NCI-H1092 treated with DMSO at 0.1 percent for 48 hours (cell line): ENCODE data around the gene NAXE.
"Not testable (repeated sequence)": the region's sequence is repeated elsewhere in the genome, so short reads cannot be mapped to it uniquely, and the experiment has no call there.

Experiments used
- DNase-seq: peaks from one replicate; lab custom pipeline; 2025; lab: John Stamatoyannopoulos, UW

Gene NAXE

DNA sequence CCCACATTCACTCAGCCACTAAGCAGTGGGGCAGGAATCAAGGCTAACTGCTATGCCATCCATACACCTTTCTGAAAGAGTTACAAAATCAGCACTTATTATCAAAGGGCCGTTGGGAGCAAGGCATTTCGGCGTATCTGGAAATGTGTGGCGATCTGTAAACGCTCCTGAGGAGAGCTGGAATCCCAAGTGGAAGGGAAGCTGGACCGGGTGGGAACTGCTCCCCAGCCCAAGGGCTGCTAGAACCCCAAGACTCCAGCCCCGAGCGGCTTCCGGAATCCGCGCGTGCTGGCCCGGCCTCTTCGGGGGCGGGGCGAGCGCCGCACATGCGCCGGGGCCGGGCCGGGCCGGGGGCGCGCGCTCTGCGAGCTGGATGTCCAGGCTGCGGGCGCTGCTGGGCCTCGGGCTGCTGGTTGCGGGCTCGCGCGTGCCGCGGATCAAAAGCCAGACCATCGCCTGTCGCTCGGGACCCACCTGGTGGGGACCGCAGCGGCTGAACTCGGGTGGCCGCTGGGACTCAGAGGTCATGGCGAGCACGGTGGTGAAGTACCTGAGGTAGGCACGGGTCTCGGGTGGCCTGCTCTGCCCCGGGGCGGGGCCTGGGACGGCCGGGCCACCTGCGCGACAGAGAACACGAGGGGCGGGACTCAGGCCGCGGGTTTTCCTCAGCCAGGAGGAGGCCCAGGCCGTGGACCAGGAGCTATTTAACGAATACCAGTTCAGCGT is at the start of gene NAXE:
Gene NAXE, plus strand, starts transcription at position 345 of the 726 bp plus-strand sequence. Its CDS starts 29 bp downstream, at position 374.
- peak; percentile 71 for DNase-seq

DNA sequence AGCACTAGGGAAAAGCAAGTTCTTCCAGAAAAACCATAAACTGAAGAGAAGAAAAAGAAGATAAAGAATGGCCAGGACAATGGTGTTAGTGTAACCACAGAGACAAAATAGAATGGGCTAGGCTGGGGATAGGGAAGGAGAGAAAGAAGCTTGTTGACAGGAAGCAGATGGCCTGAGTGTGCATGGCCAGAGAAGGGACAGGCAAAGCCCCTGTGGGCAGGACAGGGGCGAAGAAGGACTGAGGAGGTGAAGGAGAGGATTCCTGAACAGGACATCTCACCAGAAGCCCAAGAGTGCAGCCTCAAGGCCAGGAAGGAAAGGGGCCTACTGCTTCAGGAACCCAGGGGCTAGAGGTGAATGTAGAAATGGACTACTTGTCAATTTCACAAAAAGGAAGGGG is 48.5 kb upstream of the NAXE start:
- DNase-seq: no peak

DNA sequence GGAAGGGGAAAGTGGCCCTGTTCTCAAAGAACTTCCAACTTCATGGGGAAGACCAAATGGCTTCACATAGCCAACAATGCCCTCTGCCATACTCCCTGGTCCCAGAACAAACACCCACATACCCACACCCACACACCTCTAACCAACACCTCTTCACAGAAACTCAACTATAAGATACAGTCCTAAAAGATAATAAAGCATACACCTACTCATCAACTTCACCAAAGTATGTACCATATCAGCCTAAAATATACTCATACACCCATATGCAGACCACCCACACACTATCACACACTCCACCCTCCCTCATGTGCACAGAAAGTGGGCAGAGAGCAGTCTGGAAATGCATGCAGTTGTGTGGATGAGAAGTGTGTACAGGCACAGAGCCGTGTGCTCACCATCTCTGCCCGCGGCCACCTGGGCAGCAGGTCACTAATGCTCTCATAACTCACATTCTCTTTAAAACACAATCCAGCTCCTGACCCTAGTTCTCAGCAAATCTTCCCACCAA is 46.9 kb upstream of the NAXE start:
- no peak for DNase-seq

- no peak for DNase-seq
Observed at GRCh38 chr1:156546267-156546666, 45.3 kb upstream of the NAXE start.

GRCh38 chr1:156547434-156547833 is 44.1 kb upstream of the NAXE start:
- DNase-seq: no peak

- no peak for DNase-seq
Observed at GRCh38 chr1:156547982-156548381, 43.6 kb upstream of the NAXE start.

DNA sequence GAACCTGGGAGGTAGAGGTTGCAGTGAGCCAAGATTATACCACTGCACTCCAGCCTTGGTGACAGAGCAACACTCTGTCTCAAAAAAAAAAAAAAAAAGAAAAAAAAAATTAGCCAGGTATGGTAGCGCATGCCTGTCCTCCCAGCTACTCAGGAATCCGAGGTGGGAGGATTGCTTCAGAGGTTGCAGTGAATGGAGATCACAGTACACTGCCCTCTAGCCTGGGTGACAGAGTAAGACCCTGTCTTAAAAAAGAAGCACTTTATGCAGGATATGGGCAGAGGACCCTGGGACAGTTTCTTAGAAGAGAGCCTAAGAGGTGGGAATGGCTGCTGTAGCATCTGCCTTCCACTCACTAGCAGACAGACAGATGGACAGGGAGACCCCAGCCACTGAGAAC is 42.2 kb upstream of the NAXE start:
- DNase-seq: no peak

- no peak for DNase-seq
Observed at GRCh38 chr1:156549831-156550230, 41.7 kb upstream of the NAXE start.

GRCh38 chr1:156550346-156550745 is 41.2 kb upstream of the NAXE start:
- DNase-seq: no peak

DNA sequence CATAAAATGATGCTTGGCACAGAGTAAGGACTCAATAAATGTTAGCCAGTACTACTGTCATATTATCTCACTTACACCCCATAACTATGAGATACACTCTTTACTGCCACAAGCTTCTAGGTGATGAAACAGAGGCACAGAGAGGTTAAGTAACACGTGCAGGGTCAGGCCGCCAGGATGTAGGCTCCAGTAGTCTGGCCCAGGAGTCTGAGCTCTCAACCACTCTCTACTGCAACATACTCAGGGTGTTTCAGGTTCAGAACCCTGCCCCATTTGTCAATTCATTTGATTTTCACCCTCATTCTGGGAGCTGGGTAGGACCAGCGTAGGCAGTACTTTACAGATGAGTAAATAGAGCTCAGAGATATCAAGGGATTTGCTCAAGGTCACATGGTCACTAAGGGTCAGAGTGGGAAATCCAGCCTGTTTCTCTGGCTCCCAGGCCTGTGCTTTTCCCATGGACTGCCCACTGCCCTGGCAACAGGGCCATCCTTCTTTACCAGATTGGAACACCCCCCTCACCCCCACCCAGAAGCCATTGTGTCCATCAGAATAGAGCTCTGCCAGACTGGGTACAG is 40.4 kb upstream of the NAXE start:
- DNase-seq: no peak

- no peak for DNase-seq
Observed at GRCh38 chr1:156551869-156552268, 39.7 kb upstream of the NAXE start.

GRCh38 chr1:156552518-156552917 is 39.1 kb upstream of the NAXE start:
- DNase-seq: no peak

- not testable (repeated sequence) for DNase-seq
Observed at GRCh38 chr1:156552937-156553336, 38.6 kb upstream of the NAXE start.

DNA sequence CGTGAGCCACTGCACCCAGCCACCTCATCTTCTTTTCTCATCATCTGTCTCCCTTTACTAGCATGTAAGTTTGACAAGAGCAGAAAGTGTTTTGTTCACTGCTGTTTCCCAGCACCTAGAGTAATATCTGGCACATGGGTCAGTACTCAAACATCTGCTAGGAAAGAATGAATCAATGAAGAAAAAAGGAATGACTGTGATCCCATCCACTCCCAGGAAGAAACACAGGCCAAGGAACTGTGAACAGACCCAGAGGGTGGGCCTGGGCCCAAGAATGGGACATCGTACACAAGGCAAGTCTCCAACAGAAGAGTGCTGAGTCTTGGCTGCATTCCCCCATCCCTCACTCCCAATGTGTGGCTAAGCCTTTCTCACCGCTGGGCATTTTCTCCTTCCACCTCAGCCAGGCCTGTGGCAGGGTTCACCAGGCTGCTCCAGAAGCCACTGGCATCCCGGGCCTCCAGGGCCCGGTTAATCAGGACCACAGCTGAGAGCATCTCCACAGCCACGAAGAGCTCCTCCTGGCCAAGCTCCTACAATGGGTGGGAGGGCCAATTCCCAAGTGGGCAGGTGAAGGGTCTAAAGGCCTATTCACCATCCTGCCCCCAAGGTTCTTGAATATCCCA is 37.6 kb upstream of the NAXE start:
- DNase-seq: no peak

GRCh38 chr1:156554971-156555370 is 36.6 kb upstream of the NAXE start:
- no peak for DNase-seq

DNA sequence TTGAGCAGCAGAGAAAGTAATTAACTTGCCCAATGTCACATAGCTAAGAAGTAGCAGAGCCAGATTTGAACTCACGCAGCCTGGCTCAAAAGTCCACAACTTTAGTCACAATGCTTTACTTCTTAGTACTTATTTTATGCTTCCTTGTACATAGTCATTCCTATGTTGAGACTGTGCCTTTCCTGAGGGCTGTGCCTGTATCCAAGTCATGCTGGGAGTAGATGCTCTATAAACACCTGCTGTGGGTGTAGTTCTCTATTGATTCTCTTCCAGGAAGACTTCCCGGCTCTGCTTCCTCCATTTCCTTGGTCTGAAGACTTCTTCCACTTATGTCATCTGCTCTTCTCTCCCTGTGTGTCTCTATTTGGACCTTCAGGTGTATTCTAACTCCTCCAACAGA is 35.9 kb upstream of the NAXE start:
- no peak for DNase-seq

GRCh38 chr1:156556354-156556753 is 35.2 kb upstream of the NAXE start:
- DNase-seq: no peak

GRCh38 chr1:156559086-156559796 is 32.3 kb upstream of the NAXE start:
- no peak for DNase-seq

GRCh38 chr1:156559797-156560385 is 31.7 kb upstream of the NAXE start:
- DNase-seq: no peak

DNA sequence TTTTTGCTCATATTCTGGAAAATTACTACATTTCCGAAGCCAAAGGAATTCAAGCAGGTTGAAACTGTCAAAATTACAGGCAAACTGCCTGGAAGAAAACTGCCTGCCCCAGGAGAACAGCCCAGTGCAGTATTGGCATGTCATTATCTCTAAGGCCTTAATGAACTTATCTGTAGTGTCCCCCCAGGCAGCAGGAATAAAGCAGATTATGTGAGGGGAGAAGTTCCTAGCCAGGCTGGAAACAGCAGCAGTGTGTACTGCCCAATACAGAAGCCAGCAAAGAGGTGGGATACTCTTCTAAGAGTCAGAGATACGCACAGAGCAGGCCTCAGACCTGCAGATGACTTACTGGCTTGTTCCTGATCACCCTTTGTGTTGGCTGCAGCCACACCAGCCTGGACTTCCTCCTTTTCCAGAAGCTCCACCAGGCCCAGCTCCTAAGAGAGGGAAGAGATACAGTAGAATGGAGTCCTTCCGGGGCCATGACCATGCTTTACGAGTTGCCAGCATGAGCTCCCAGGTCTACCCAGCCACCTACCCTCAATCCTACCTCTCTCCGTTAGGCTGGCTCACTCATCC is 30.9 kb upstream of the NAXE start:
- DNase-seq: no peak

GRCh38 chr1:156565519-156565918 is 26.1 kb upstream of the NAXE start:
- no peak for DNase-seq

DNA sequence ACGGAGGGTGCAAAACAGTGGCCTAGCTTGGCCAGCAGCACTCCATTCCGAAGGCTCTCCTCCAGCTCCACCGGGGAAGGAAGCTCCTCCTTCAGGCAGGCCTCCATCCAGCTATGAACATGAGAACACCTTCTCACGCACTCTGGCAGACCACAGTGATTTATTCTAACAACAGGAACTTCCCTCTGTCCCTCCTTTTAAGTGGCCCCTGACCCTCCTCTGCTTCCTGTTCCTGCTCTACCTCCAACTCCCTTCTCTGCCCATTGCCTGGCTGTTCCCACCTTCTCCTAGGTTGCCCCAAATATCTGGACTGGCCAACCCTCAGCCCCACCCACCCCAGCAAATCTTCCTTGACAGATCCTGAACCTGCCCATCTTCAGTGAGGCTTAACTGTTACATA is 25.1 kb upstream of the NAXE start:
- DNase-seq: no peak
